Spinal cord (tissue), 10 donors: Measurements from ENCODE around the gene TIMELESS. TPM values are rescaled to one million over a fixed set of nuclear protein-coding genes. Genes with fewer than 3 reads are reported as not detected.
A peak's percentile ranks its signal among the peaks of the same experiment; 100 is the strongest.

Experiments
- DNase-seq, 6 donors: peaks; one replicate each; pipeline versions ENCODE4 v3.0.0 to v3.0.0-alpha.2; 2013 to 2015; ENCODE audit warnings: low spot score in 6 of 6, low read depth in 4 of 6
- H3K27ac ChIP-seq: one replicate; pipeline ENCODE4 v1.5.1; 2013; ENCODE audit warnings: low read depth, low read length, control low read depth
- H3K27me3 ChIP-seq: one replicate; pipeline ENCODE4 v1.6.1; 2013; ENCODE audit warnings: low read length; ENCODE audit not compliant: control insufficient read depth, insufficient read depth
- H3K36me3 ChIP-seq: one replicate; pipeline ENCODE4 v1.6.1; 2013; ENCODE audit warnings: low read length; ENCODE audit not compliant: control insufficient read depth, insufficient read depth
- H3K4me1 ChIP-seq: one replicate; pipeline ENCODE4 v1.6.1; 2013; ENCODE audit warnings: low read length; ENCODE audit not compliant: control insufficient read depth, insufficient read depth
- H3K4me3 ChIP-seq: one replicate; pipeline ENCODE4 v1.5.1; 2013; ENCODE audit warnings: low read depth, low read length, control low read depth
- H3K9me3 ChIP-seq: one replicate; pipeline ENCODE4 v1.6.1; 2013; ENCODE audit warnings: low read length; ENCODE audit not compliant: control insufficient read depth, insufficient read depth
- WGBS: methylation state at CpG from one replicate; pipeline ENCODE4 v1.1.5; 2013; ENCODE audit warnings: missing lambda C conversion rate; ENCODE audit not compliant: insufficient coverage; 5-methylcytosine and 5-hydroxymethylcytosine counted together
- polyA plus RNA-seq, 2 donors: library from polyadenylated mRNA; unstranded; fragments of 120-200 nt; gene quantifications; one replicate each; pipeline ENCODE4 v1.2.1, GENCODE V29; 2013; ENCODE audit not compliant: insufficient read length in 2 of 2
- total RNA-seq, 2 donors: library from RNA; depleted of rRNA in 1 of 2; stranded (reverse); fragments of 120-200 nt in 1 of 2; fragments of >200 nt in 1 of 2; gene quantifications; one replicate each; pipeline versions ENCODE4 v1.2.3 to v1.2.4, GENCODE V29; 2013 to 2014
- donor health status: healthy.

The TIMELESS gene
- total and polyA plus RNA-seq, 4 donors, result 10.1 to 24.8 (median 15.5) TPM

DNA sequence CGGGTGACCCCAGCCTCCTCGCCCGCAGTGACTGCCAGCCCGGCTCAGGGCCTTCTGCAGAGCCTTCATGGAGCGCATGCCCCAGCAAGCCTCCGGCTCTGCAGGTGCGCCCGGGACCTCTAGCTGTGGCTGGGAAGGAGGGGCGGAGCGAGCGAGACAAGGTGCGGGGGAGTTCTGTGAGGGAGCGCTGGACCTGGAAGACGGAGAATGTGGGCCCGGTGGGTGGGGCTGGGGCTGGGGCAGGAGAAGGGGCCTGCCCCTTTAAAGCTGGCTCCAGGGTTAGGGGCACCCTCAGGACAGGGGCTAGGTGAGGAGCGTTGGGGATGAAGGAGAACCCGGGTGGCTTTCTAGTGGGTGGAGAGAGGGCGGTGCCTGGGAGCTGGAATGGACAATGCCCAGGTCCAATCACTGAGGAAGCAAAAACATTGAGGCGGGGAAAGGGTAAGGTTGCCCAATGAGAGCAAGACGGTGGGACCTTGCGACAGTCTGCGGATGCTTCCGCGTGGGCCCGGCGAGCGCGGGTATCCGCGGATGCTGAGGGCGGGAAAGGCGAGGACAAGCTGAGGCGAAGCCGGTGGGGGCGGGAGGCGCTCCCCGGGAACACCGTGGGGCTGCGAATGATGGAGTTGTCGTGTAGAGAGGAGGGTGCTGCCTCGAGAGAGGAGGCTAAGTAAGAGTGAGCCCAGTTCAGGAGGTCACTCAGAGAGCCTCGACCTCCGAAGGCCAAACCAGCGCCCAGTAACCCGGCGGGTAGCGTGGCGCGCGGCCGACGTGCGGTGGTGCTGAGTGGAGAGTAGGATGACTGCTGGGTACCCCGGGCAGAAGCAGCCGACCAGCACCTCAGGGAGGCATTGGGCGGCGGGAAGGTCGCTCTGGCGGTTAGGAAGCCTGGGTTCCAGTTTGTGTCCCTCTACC is 39.1 kb upstream of the TIMELESS start, which contains the start of gene GLS2:
GLS2 (minus strand) TSS at position 121 of the 915 bp plus-strand sequence; CDS start at position 78, 43 bp downstream.
- peak within 1 kb of the TSS; percentile 25 for H3K27ac ChIP-seq

GRCh38 chr12:56487448-56488040 is 38.3 kb upstream of the TIMELESS start:
- Histone ChIP-seq H3K4me3 (peak overlapping the region; percentile 53), H3K9me3 (no peaks in the 10 kb centered on the region), H3K4me1 (peaks cover 18% of the 10 kb centered on the region), H3K27ac (peak overlapping the region; percentile 25), H3K36me3 (no peaks in the 10 kb centered on the region), H3K27me3 (peaks cover 23% of the 10 kb centered on the region)
- peak in 4 of 6 donors; percentile 13 to 79 (median 42) for DNase-seq
- whole genome bisulfite sequencing, result 5% methylated on average over 44 of the region's 44 CpGs

More for the DNA sequence above, 39.1 kb upstream of the TIMELESS start, which contains the start of gene GLS2:
- H3K4me3 ChIP-seq, result peak within 1 kb of the TSS; percentile 53
- H3K4me1 ChIP-seq, result peaks cover 18% of the 10 kb centered on the region
- no peaks in the 10 kb centered on the region for H3K9me3 ChIP-seq
- WGBS, result 12% methylated on average over 59 of the region's 59 CpGs
- peak in 5 of 6 donors; percentile 58 to 98 (median 83) for DNase-seq
- H3K36me3 ChIP-seq, result no peaks in the 10 kb centered on the region
- peaks cover 23% of the 10 kb centered on the region for H3K27me3 ChIP-seq

DNA sequence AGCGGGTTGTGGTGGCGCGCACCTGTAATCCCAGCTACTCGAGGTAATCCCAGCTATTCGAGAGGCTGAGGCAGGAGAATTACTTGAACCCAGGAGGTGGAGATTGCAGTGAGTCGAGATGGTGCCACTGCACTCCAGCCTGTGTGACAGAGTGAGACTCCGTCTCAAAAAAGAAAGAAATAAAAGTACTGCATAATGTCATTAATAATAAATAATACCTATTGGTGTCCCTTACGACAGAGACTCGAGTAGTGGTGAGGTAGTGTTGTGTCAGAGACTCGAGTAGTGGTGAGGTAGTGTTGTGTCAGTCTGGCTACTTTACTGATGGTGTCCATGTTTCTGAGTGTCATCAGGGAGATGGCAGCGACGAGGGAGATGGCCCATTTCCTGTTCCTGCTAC is 37.5 kb upstream of the TIMELESS start:
- Histone ChIP-seq H3K36me3 (no peaks in the 10 kb centered on the region), H3K9me3 (no peaks in the 10 kb centered on the region), H3K4me1 (peaks cover 18% of the 10 kb centered on the region), H3K4me3 (no peak overlapping the region), H3K27me3 (peaks cover 23% of the 10 kb centered on the region), H3K27ac (no peak overlapping the region)
- no peak for DNase-seq
- 71% methylated on average over 7 of the region's 12 CpGs for WGBS

GRCh38 chr12:56484566-56484965 is 35.3 kb upstream of the TIMELESS start:
- WGBS, result no CpG with 5 or more reads among the region's 1 CpG
- no peak for DNase-seq
- Histone ChIP-seq H3K27me3 (peaks cover 23% of the 10 kb centered on the region), H3K4me1 (peaks cover 18% of the 10 kb centered on the region), H3K4me3 (no peak overlapping the region), H3K36me3 (peaks cover 2% of the 10 kb centered on the region), H3K9me3 (no peaks in the 10 kb centered on the region), H3K27ac (no peak overlapping the region)

GRCh38 chr12:56479625-56480024 is 30.4 kb upstream of the TIMELESS start:
- Histone ChIP-seq H3K9me3 (no peaks in the 10 kb centered on the region), H3K27me3 (no peaks in the 10 kb centered on the region), H3K36me3 (peaks cover 26% of the 10 kb centered on the region), H3K4me3 (no peak overlapping the region), H3K27ac (no peak overlapping the region), H3K4me1 (no peaks in the 10 kb centered on the region)
- WGBS, result 94% methylated on average over 4 of the region's 7 CpGs
- no peak for DNase-seq

- DNase-seq, result no peak
- H3K27ac ChIP-seq, result no peak overlapping the region
- no peak overlapping the region for H3K4me3 ChIP-seq
- no peaks in the 10 kb centered on the region for H3K9me3 ChIP-seq
- peaks cover 33% of the 10 kb centered on the region for H3K36me3 ChIP-seq
- no peaks in the 10 kb centered on the region for H3K27me3 ChIP-seq
- H3K4me1 ChIP-seq, result no peaks in the 10 kb centered on the region
- WGBS, result 86% methylated on average over 6 of the region's 6 CpGs
These were observed 28.4 kb upstream of the TIMELESS start for GRCh38 chr12:56477521-56478225.

DNA sequence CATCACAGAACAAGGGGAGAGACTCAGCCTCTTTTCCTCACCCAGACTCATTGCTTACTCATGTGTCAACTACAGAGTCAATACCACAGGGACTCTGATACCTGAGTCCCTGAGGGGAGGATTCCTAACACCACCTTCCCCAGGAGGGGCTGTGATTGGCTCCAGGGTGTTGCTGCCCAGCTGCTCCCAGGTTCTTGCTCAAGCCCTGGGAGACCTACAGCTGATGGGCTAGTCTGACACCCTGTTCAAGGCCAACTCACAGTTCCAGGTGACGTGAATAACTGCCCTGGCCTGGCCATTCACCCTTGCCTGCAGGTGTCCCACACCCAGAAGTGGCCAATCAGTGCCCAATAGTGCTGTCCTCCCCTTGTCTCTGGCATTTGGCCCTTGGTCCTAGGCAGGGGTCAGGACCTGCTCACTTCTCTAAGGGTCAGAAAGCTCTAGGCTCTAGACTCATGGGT is 27.8 kb upstream of the TIMELESS start:
- Histone ChIP-seq H3K4me3 (no peak overlapping the region), H3K27ac (no peak overlapping the region), H3K36me3 (peaks cover 34% of the 10 kb centered on the region), H3K4me1 (no peaks in the 10 kb centered on the region), H3K27me3 (no peaks in the 10 kb centered on the region), H3K9me3 (no peaks in the 10 kb centered on the region)
- 100% methylated on average over 1 of the region's 1 CpG for WGBS
- no peak for DNase-seq

GRCh38 chr12:56476143-56476542 is 26.9 kb upstream of the TIMELESS start:
- no peak overlapping the region for H3K27ac ChIP-seq
- no peaks in the 10 kb centered on the region for H3K9me3 ChIP-seq
- 95% methylated on average over 5 of the region's 6 CpGs for WGBS

GRCh38 chr12:56474389-56474788 is 25.2 kb upstream of the TIMELESS start:
- H3K9me3 ChIP-seq, result no peaks in the 10 kb centered on the region
- DNase-seq, result no peak
- peaks cover 2% of the 10 kb centered on the region for H3K4me1 ChIP-seq
- H3K36me3 ChIP-seq, result peaks cover 35% of the 10 kb centered on the region
- WGBS, result 93% methylated on average over 8 of the region's 9 CpGs
- H3K27me3 ChIP-seq, result no peaks in the 10 kb centered on the region
- no peak overlapping the region for H3K27ac ChIP-seq
- no peak overlapping the region for H3K4me3 ChIP-seq

More at GRCh38 chr12:56476143-56476542, 26.9 kb upstream of the TIMELESS start:
- H3K27me3 ChIP-seq, result no peaks in the 10 kb centered on the region
- no peaks in the 10 kb centered on the region for H3K4me1 ChIP-seq
- no peak overlapping the region for H3K4me3 ChIP-seq
- H3K36me3 ChIP-seq, result peaks cover 35% of the 10 kb centered on the region
- no peak for DNase-seq
